MCF 10A (cell line): ENCODE data around the gene CLASRP. TPM values are rescaled to one million over a fixed set of nuclear protein-coding genes. Genes with fewer than 3 reads are reported as not detected.

Experiments used
- BruUV-seq: library from RNA; stranded (reverse); fragments of 400-500 nt; replicated peaks from 2 replicates; lab custom pipeline; 2021; lab: Mats Ljungman, UMichigan
- CTCF ChIA-PET: fragments of 300-600 bp; sonication (Branson Sonifier 250); formaldehyde crosslinking; extraction: SDS; loops from one replicate; lab custom pipeline; 2021; ENCODE audit warnings: antibody characterized with exemption, inconsistent platforms; lab: Yijun Ruan, JAX
- POLR2A ChIA-PET: fragments of 300-600, 350-650 bp; sonication (Branson Sonifier 250); formaldehyde crosslinking; extraction: SDS; loops from one replicate; lab custom pipeline; 2020; ENCODE audit warnings: antibody characterized with exemption, inconsistent platforms; lab: Yijun Ruan, JAX
- DNase-seq: peaks from one replicate; pipeline ENCODE4 v3.0.0-alpha.2; 2018; ENCODE audit not compliant: unreplicated experiment
- H3K27ac Mint-ChIP-seq: one replicate; pipeline ENCODE4 v1.8.0; 2022; ENCODE audit warnings: mild to moderate bottlenecking, low read depth, mixed read lengths; ENCODE audit not compliant: unreplicated experiment
- H3K27me3 Mint-ChIP-seq: one replicate; pipeline ENCODE4 v1.8.0; 2022; ENCODE audit warnings: mixed read lengths; ENCODE audit not compliant: insufficient read depth, unreplicated experiment
- H3K36me3 Mint-ChIP-seq: one replicate; pipeline ENCODE4 v1.8.0; 2022; ENCODE audit warnings: mild to moderate bottlenecking, moderate library complexity, mixed read lengths; ENCODE audit not compliant: insufficient read depth, unreplicated experiment
- H3K4me1 Mint-ChIP-seq: one replicate; pipeline ENCODE4 v1.8.0; 2022; ENCODE audit warnings: mixed read lengths; ENCODE audit not compliant: insufficient read depth, unreplicated experiment
- H3K4me3 Mint-ChIP-seq: one replicate; pipeline ENCODE4 v1.8.0; 2022; ENCODE audit warnings: mild to moderate bottlenecking, moderate library complexity, mixed read lengths; ENCODE audit not compliant: unreplicated experiment
- H3K9me3 Mint-ChIP-seq: one replicate; pipeline ENCODE4 v1.8.0; 2022; ENCODE audit warnings: mixed read lengths; ENCODE audit not compliant: unreplicated experiment
- intact Hi-C: fragments of 100-400 bp; cut with micrococcal nuclease; formaldehyde crosslinking; loops from 2 replicates; pipeline ENCODE4 v1.14.1; 2022
- total RNA-seq: library from RNA; stranded (reverse); gene quantifications from 2 replicates; pipeline ENCODE4 v1.2.3, GENCODE V29; 2022
- TF ChIP-seq, protein P1 (sequence below): fragments of 200-600 bp; IDR thresholded peaks from one replicate; pipeline ENCODE4 v1.8.0; 2022; ENCODE audit warnings: antibody characterized with exemption, mild to moderate bottlenecking; ENCODE audit not compliant: unreplicated experiment

CLASRP gene
- total RNA-seq, 1 experiment from 2014 or later: 83.5 TPM

DNA sequence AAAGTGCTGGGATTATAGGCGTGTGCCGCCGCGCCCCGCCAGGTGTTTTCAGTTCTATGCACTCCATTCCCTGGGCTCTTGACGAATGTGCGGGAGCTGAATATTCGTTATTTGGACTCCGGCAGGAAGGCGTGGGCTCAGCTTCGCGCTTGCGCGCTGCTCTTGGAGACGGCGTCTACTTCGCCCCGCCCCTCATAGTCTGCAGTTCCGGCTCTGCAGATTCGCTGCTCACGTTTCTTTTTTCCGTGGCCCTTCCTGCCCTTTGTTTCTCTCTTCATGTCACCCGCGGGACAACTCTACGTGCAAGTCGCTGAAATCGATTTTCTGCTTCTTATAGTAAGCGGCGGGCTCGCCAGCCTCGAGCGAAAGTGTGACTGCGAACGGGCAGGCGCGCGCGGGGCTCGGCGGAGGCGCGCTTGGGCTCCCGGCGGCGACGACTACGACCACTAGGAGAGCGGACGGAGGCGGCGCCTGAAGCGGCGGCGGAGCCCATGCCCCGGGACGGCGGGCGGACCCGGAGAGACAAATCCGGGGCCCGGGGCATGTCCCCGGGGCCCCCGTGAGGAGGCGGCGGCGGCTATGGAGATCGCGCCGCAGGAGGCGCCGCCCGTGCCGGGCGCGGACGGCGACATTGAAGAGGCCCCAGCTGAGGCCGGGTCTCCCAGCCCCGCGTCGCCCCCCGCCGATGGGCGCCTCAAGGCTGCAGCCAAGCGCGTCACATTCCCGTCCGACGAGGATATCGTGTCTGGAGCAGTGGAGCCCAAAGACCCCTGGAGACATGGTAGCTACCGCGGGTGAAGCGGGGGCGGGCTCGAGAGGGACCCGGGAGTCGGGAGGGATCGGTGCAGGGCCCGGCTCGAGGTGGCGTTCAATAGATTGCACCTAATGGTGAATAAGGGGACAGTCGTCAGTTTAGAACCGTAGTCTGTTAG is 54.2 kb downstream of the CLASRP start, which contains the start of gene PPP1R37:
Gene PPP1R37, plus strand, starts transcription at position 433 of the 932 bp plus-strand sequence. Its CDS starts 147 bp downstream, at position 580.
- H3K36me3 Mint-ChIP-seq: peaks cover 27% of the 10 kb centered on the region
- no peaks in the 10 kb centered on the region for H3K9me3 Mint-ChIP-seq
- no peaks in the 10 kb centered on the region for H3K27me3 Mint-ChIP-seq
- intact Hi-C loops: loop anchor here (2.0 to 10.0 kb wide), 4 partner anchors 34 to 242 kb away; partner anchors contain the start of genes BLOC1S3, EXOC3L2 and TRAPPC6A
- POLR2A ChIA-PET: interaction anchor here (0.5 to 4.2 kb wide), 19 partner anchors 10 to 412 kb away, joined by 3 to 102 read pairs (median 3); partner anchors contain the start of genes BLOC1S3, CLASRP, CLPTM1 and GEMIN7
- TF ChIP-seq, protein P1, sequence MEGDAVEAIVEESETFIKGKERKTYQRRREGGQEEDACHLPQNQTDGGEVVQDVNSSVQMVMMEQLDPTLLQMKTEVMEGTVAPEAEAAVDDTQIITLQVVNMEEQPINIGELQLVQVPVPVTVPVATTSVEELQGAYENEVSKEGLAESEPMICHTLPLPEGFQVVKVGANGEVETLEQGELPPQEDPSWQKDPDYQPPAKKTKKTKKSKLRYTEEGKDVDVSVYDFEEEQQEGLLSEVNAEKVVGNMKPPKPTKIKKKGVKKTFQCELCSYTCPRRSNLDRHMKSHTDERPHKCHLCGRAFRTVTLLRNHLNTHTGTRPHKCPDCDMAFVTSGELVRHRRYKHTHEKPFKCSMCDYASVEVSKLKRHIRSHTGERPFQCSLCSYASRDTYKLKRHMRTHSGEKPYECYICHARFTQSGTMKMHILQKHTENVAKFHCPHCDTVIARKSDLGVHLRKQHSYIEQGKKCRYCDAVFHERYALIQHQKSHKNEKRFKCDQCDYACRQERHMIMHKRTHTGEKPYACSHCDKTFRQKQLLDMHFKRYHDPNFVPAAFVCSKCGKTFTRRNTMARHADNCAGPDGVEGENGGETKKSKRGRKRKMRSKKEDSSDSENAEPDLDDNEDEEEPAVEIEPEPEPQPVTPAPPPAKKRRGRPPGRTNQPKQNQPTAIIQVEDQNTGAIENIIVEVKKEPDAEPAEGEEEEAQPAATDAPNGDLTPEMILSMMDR: no peak
- no TSS peak for BruUV-seq
- peak within 1 kb of the TSS; percentile 98 for H3K27ac Mint-ChIP-seq
- H3K4me3 Mint-ChIP-seq: peak within 1 kb of the TSS; percentile 87
- DNase-seq: peak; percentile 99
- H3K4me1 Mint-ChIP-seq: peaks cover 45% of the 10 kb centered on the region
- CTCF ChIA-PET: interaction anchor here (0.9 to 1.5 kb wide), 4 partner anchors 15 to 246 kb away, joined by 3 to 4 read pairs (median 4); partner anchors contain the start of genes BLOC1S3 and TRAPPC6A

DNA sequence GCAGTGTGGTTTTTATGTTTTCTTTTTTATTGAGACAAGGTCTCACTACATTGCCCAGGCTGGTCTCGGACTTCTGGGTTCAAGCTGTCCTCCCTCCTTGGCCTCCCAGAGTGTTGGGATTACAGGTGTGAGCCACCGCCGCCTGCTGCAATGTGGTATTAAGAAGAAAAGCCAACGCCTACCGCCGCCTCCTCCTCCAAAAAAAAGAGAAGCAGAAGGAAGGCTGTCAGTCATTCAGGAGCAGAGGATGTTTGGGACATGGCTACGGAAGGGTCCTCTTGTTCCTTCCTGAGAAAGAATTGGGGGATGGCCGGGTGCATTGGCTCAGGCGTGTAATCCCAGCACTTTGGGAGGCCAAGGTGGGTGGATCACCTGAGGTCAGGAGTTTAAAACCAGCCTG is 55.3 kb downstream of the CLASRP start:
- Mint-ChIP-seq H3K27ac (peak overlapping the region; percentile 98), H3K4me3 (peak overlapping the region; percentile 87), H3K36me3 (peaks cover 25% of the 10 kb centered on the region), H3K9me3 (no peaks in the 10 kb centered on the region), H3K4me1 (peaks cover 57% of the 10 kb centered on the region), H3K27me3 (no peaks in the 10 kb centered on the region)
- DNase-seq: no peak
- TF ChIP-seq, protein P1: no peak
- POLR2A ChIA-PET: interaction anchor here (1.3 to 2.2 kb wide), 2 partner anchors 9 to 70 kb away, joined by 3 to 5 read pairs; no protein-coding TSS in a partner anchor
- intact Hi-C loops: loop anchor here (5.0 to 10.0 kb wide), 3 partner anchors 83 to 241 kb away; partner anchors contain the start of genes BLOC1S3, EXOC3L2 and TRAPPC6A
- BruUV-seq: no TSS peak
- CTCF ChIA-PET: no interaction called here

DNA sequence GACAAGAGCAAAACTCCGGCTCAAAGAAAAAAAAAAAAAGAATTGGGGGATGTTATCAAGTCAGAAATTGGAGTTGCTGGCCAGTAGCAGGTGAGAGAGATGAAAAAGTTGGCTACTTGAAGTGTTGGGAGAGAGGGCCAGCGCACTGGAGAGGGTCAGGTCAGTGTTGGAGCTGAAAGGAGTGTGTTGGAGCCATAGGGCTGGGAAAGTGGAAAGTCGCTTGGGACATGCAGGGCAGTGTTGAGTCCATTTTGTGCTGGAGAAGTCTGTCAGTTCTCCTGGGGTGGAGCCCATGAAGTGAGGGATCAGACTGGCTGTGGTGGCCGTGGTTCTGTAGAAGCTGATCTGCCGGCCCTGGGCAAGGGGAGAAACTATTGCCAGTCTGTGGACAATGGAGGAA is 55.9 kb downstream of the CLASRP start:
- TF ChIP-seq, protein P1: no peak
- intact Hi-C loops: loop anchor here (5.0 to 10.0 kb wide), 3 partner anchors 83 to 240 kb away; partner anchors contain the start of genes BLOC1S3, EXOC3L2 and TRAPPC6A
- ChIA-PET CTCF (no interaction called here), POLR2A (interaction anchor here (0.6 to 1.3 kb wide), 2 partner anchors 9 to 31 kb away, joined by 3 read pairs; no protein-coding TSS in a partner anchor)
- Mint-ChIP-seq H3K27me3 (no peaks in the 10 kb centered on the region), H3K27ac (peak overlapping the region; percentile 98), H3K4me3 (peak overlapping the region; percentile 87), H3K9me3 (no peaks in the 10 kb centered on the region), H3K36me3 (peaks cover 19% of the 10 kb centered on the region), H3K4me1 (peaks cover 62% of the 10 kb centered on the region)
- DNase-seq: no peak
- BruUV-seq: no TSS peak
